WTC11 (cell line): Measurements from ENCODE around the gene POU2F3.
"Not testable (repeated sequence)": the region's sequence is repeated elsewhere in the genome, so short reads cannot be mapped to it uniquely, and the experiment has no call there.

Experiments
- ATF2 ChIP-seq: sonication (generic); formaldehyde crosslinking; IDR thresholded peaks from 2 replicates; pipeline ENCODE4 v1.8.1; 2022; ENCODE audit warnings: low read depth, missing genetic modification reagents, borderline replicate concordance
- CBFB ChIP-seq: sonication (generic); formaldehyde crosslinking; IDR thresholded peaks from 2 replicates; pipeline ENCODE4 v1.8.1; 2022; ENCODE audit warnings: mild to moderate bottlenecking, low read depth, missing genetic modification reagents
- CREB1 ChIP-seq: sonication (generic); formaldehyde crosslinking; IDR thresholded peaks from 2 replicates; pipeline ENCODE4 v1.8.0; 2023; ENCODE audit warnings: mild to moderate bottlenecking, missing genetic modification reagents
- CREM ChIP-seq: sonication (generic); formaldehyde crosslinking; IDR thresholded peaks from 2 replicates; pipeline ENCODE4 v1.8.1; 2022; ENCODE audit warnings: mild to moderate bottlenecking, missing genetic modification reagents, moderate library complexity
- CTCF ChIP-seq: fragments of 200-600 bp; IDR thresholded peaks from 2 replicates; pipeline ENCODE4 v1.8.0; 2022; ENCODE audit warnings: antibody characterized with exemption
- FOXK1 ChIP-seq: sonication (generic); formaldehyde crosslinking; IDR thresholded peaks from 2 replicates; pipeline ENCODE4 v1.8.0; 2022; ENCODE audit warnings: mild to moderate bottlenecking, moderate library complexity, missing genetic modification reagents
- IRF2 ChIP-seq: sonication (generic); formaldehyde crosslinking; IDR thresholded peaks from 2 replicates; pipeline ENCODE4 v1.8.0; 2022; ENCODE audit warnings: low read depth, missing genetic modification reagents, borderline replicate concordance
- MAX ChIP-seq: sonication (generic); formaldehyde crosslinking; IDR thresholded peaks from 2 replicates; pipeline ENCODE4 v1.8.0; 2022; ENCODE audit warnings: mild to moderate bottlenecking, missing genetic modification reagents
- NFYB ChIP-seq: sonication (generic); formaldehyde crosslinking; conservative IDR thresholded peaks from 2 replicates; pipeline ENCODE4 v1.8.0; 2022; ENCODE audit warnings: low read depth, missing genetic modification reagents
- SP1 ChIP-seq: sonication (generic); formaldehyde crosslinking; conservative IDR thresholded peaks from 2 replicates; pipeline ENCODE4 v1.8.1; 2022; ENCODE audit warnings: missing genetic modification reagents
- TCF7 ChIP-seq: sonication (generic); formaldehyde crosslinking; IDR thresholded peaks from 2 replicates; pipeline ENCODE4 v1.8.0; 2022; ENCODE audit warnings: mild to moderate bottlenecking, low read depth, missing genetic modification reagents, moderate library complexity
- TEAD4 ChIP-seq: sonication (generic); formaldehyde crosslinking; IDR thresholded peaks from 2 replicates; pipeline ENCODE4 v1.8.0; 2022; ENCODE audit warnings: mild to moderate bottlenecking, missing genetic modification reagents
- USF2 ChIP-seq: sonication (generic); formaldehyde crosslinking; IDR thresholded peaks from 2 replicates; pipeline ENCODE4 v1.8.1; 2023; ENCODE audit warnings: mild to moderate bottlenecking, missing genetic modification reagents, moderate library complexity
- ZNF416 ChIP-seq: fragments of 250-450 bp; sonication (Bioruptor Pico); IDR thresholded peaks from 2 replicates; pipeline ENCODE4 v1.9.0; 2021; ENCODE audit warnings: mild to moderate bottlenecking, inconsistent platforms

GRCh38 chr11:120273956-120274355 is 34.0 kb downstream of the POU2F3 start:
- not testable (repeated sequence) for TF ChIP-seq SP1 (CRISPR knock-in tag); ATF2 (CRISPR knock-in tag); CREM (CRISPR knock-in tag); ZNF416 (CRISPR knock-in tag); MAX (CRISPR knock-in tag); NFYB (CRISPR knock-in tag); USF2 (CRISPR knock-in tag); FOXK1; CTCF; TEAD4; TCF7 (CRISPR knock-in tag); IRF2 (CRISPR knock-in tag); CREB1 (CRISPR knock-in tag); CBFB (CRISPR knock-in tag)
